GM23338 (cell line): Measurements from ENCODE around the gene TMEM187. TPM values are rescaled to one million over a fixed set of nuclear protein-coding genes. Genes with fewer than 3 reads are reported as not detected.

Source experiments
- ATAC-seq: fragments of 200-7000 bp; cut with Tn5 transposase; 3 replicates; pipeline ENCODE4 v1.9.1; 2020
- DNase-seq: peaks from one replicate; pipeline ENCODE4 v3.0.0-alpha.2; 2015; ENCODE audit warnings: low spot score
- H2AFZ ChIP-seq: fragments of 200-600 bp; sonication (generic); 2 replicates; pipeline ENCODE4 v1.8.0; 2016; ENCODE audit warnings: antibody characterized with exemption, mild to moderate bottlenecking, moderate library complexity
- H3F3A ChIP-seq: fragments of 200-600 bp; sonication (generic); replicated peaks from 2 replicates; pipeline ENCODE4 v1.8.0; 2017; ENCODE audit warnings: antibody characterized with exemption, mixed run types, low read depth
- H3K27ac ChIP-seq: fragments of 200-600 bp; sonication (generic); 2 replicates; pipeline ENCODE4 v1.6.1; 2016; ENCODE audit warnings: low read depth
- H3K27me3 ChIP-seq: fragments of 200-600 bp; sonication (generic); 2 replicates; pipeline ENCODE4 v1.8.0; 2016; ENCODE audit warnings: mild to moderate bottlenecking, mixed run types, moderate library complexity; ENCODE audit not compliant: insufficient read depth
- H3K36me3 ChIP-seq: fragments of 200-600 bp; sonication (generic); 2 replicates; pipeline ENCODE4 v1.8.0; 2016; ENCODE audit warnings: mild to moderate bottlenecking; ENCODE audit not compliant: insufficient read depth
- H3K4me1 ChIP-seq: fragments of 200-600 bp; sonication (generic); 2 replicates; pipeline ENCODE4 v1.8.0; 2016; ENCODE audit warnings: mild to moderate bottlenecking, moderate library complexity; ENCODE audit not compliant: insufficient read depth
- H3K4me2 ChIP-seq: fragments of 200-600 bp; sonication (generic); 2 replicates; pipeline ENCODE4 v1.7.1; 2017; ENCODE audit warnings: mixed run types
- H3K4me3 ChIP-seq: fragments of 200-600 bp; sonication (generic); 2 replicates; pipeline ENCODE4 v1.6.1; 2016; ENCODE audit warnings: mixed run types
- H3K79me2 ChIP-seq: fragments of 200-600 bp; sonication (generic); replicated peaks from 2 replicates; pipeline ENCODE4 v1.8.0; 2017; ENCODE audit warnings: mild to moderate bottlenecking; ENCODE audit not compliant: insufficient read depth
- H3K9me2 ChIP-seq: fragments of 200-600 bp; sonication (generic); 2 replicates; pipeline ENCODE4 v1.8.0; 2017; ENCODE audit not compliant: insufficient read depth
- H4K20me1 ChIP-seq: fragments of 200-600 bp; sonication (generic); replicated peaks from 2 replicates; pipeline ENCODE4 v1.8.0; 2017; ENCODE audit warnings: mild to moderate bottlenecking; ENCODE audit not compliant: insufficient read depth
- H3K27ac Mint-ChIP-seq: 2 replicates; pipeline ENCODE4 v1.8.0; 2020; ENCODE audit warnings: inconsistent platforms, mild to moderate bottlenecking, moderate library complexity, mixed read lengths
- H3K27me3 Mint-ChIP-seq: 3 replicates; pipeline ENCODE4 v1.8.0; 2022; ENCODE audit warnings: low read depth, mild to moderate bottlenecking, moderate library complexity, mixed read lengths, inconsistent platforms; ENCODE audit not compliant: insufficient read depth, poor library complexity
- H3K36me3 Mint-ChIP-seq: 3 replicates; pipeline ENCODE4 v1.8.0; 2021; ENCODE audit warnings: low read depth, mild to moderate bottlenecking, inconsistent platforms, moderate library complexity, mixed read lengths
- H3K4me1 Mint-ChIP-seq: 3 replicates; pipeline ENCODE4 v1.8.0; 2020; ENCODE audit warnings: mild to moderate bottlenecking, inconsistent platforms, mixed read lengths
- H3K4me3 Mint-ChIP-seq: 3 replicates; pipeline ENCODE4 v1.8.0; 2021; ENCODE audit warnings: moderate library complexity, mild to moderate bottlenecking, inconsistent platforms, mixed read lengths
- H3K9me3 Mint-ChIP-seq: 3 replicates; pipeline ENCODE4 v1.8.0; 2020; ENCODE audit warnings: moderate library complexity, mild to moderate bottlenecking, inconsistent platforms, mixed read lengths
- CREB1 ChIP-seq: fragments of 250-450 bp; sonication (Bioruptor Pico); IDR thresholded peaks from 2 replicates; pipeline ENCODE4 v1.5.0; 2020; ENCODE audit warnings: low read depth, mild to moderate bottlenecking, moderate library complexity
- CTCF ChIP-seq, 2 experiments: fragments of 200-600 bp in 1 of 2; sonication (generic) in 1 of 2; conservative IDR thresholded peaks; 2 replicates each; pipeline versions ENCODE4 v1.5.1 to v1.6.1; 2016 to 2017; ENCODE audit warnings: antibody characterized with exemption in 2 of 2, low read depth in 2 of 2, mild to moderate bottlenecking in 2 of 2, moderate library complexity in 1 of 2
- ETS1 ChIP-seq: IDR thresholded peaks from 2 replicates; pipeline ENCODE4 v1.6.1; 2016; ENCODE audit warnings: antibody characterized with exemption
- EZH2phosphoT487 ChIP-seq: fragments of 200-600 bp; sonication (generic); IDR thresholded peaks from one replicate; pipeline ENCODE4 v1.8.1; 2018; ENCODE audit warnings: antibody characterized with exemption; ENCODE audit not compliant: unreplicated experiment
- JUNB ChIP-seq: IDR thresholded peaks from one replicate; pipeline ENCODE4 v1.6.1; 2016; ENCODE audit warnings: antibody characterized with exemption; ENCODE audit not compliant: unreplicated experiment
- NANOG ChIP-seq: IDR thresholded peaks from 2 replicates; pipeline ENCODE4 v1.6.1; 2016; ENCODE audit warnings: antibody characterized with exemption, borderline replicate concordance
- POLR2AphosphoS5 ChIP-seq: IDR thresholded peaks from 2 replicates; pipeline ENCODE4 v1.6.1; 2016; ENCODE audit warnings: antibody characterized with exemption, low read depth
- REST ChIP-seq: IDR thresholded peaks from one replicate; pipeline ENCODE4 v1.6.1; 2018; ENCODE audit warnings: antibody characterized with exemption; ENCODE audit not compliant: unreplicated experiment
- STAT1 ChIP-seq: IDR thresholded peaks from one replicate; pipeline ENCODE4 v1.6.1; 2016; ENCODE audit warnings: antibody characterized with exemption; ENCODE audit not compliant: unreplicated experiment
- ZNF114 ChIP-seq: fragments of 250-450 bp; sonication (Bioruptor Pico); IDR thresholded peaks from 2 replicates; pipeline ENCODE4 v1.5.0; 2020; ENCODE audit warnings: mild to moderate bottlenecking, moderate library complexity
- ZNF331 ChIP-seq: fragments of 250-450 bp; sonication (Bioruptor Pico); IDR thresholded peaks from 2 replicates; pipeline ENCODE4 v1.5.0; 2020; ENCODE audit warnings: low read depth, mild to moderate bottlenecking, moderate library complexity
- ZNF462 ChIP-seq: fragments of 250-450 bp; sonication (Bioruptor Pico); IDR thresholded peaks from 2 replicates; pipeline ENCODE4 v1.5.0; 2020; ENCODE audit warnings: mild to moderate bottlenecking, moderate library complexity
- polyA plus RNA-seq: library from polyadenylated mRNA; unstranded; fragments of >200 nt; fragmentation: Nextera tagmentation; extraction: Ambion mirVana; gene quantifications from 2 replicates; pipeline ENCODE4 v1.2.1, GENCODE V29; 2016
- total RNA-seq: library from RNA; depleted of rRNA; stranded (reverse); fragments of >200 nt; shearing (Covaris generic); gene quantifications from 2 replicates; pipeline ENCODE4 v1.2.3, GENCODE V29; 2014

The TMEM187 gene
- total and polyA plus RNA-seq, 2 experiments from 2014 or later = 2.5 to 4.4 TPM

- Histone ChIP-seq H3K4me2 (no peak overlapping the region), H3K36me3 (no peaks in the 10 kb centered on the region), H3K4me1 (no peaks in the 10 kb centered on the region), H3K9me2 (no peaks in the 10 kb centered on the region), H4K20me1 (no peaks in the 10 kb centered on the region), H2AFZ (no peak overlapping the region), H3K4me3 (no peak overlapping the region), H3K27ac (no peak overlapping the region), H3F3A (no peaks in the 10 kb centered on the region), H3K79me2 (no peaks in the 10 kb centered on the region), H3K27me3 (no peaks in the 10 kb centered on the region)
- Mint-ChIP-seq H3K36me3 (peaks cover 6% of the 10 kb centered on the region; the same call in 2 of the 3 replicates), H3K4me3 (no peak overlapping the region), H3K27ac (no peak overlapping the region), H3K9me3 (no peaks in the 10 kb centered on the region; the same call in 2 of the 3 replicates), H3K4me1 (peaks cover 9% of the 10 kb centered on the region; the same call in 2 of the 3 replicates), H3K27me3 (peaks cover 5% of the 10 kb centered on the region)
- DNase-seq (no peak), ATAC-seq (no peak)
- TF ChIP-seq EZH2phosphoT487 = no peak
- TF ChIP-seq ZNF114 (CRISPR knock-in tag) = no peak
- no peak for TF ChIP-seq CTCF (conservative IDR thresholded peaks at IDR 0.05; ENCODE audit: low read depth in 2 of 2)
- no peak for TF ChIP-seq NANOG
- no peak for TF ChIP-seq CREB1
- TF ChIP-seq ZNF331 = no peak
- TF ChIP-seq JUNB = no peak
- no peak for TF ChIP-seq ETS1
- no peak for TF ChIP-seq POLR2AphosphoS5
- no peak for TF ChIP-seq ZNF462 (CRISPR knock-in tag)
- TF ChIP-seq REST = no peak
- TF ChIP-seq STAT1 = no peak
Measured at GRCh38 chrX:154004315-154004714, 31.8 kb downstream of the TMEM187 start.
